ENCODE measurements around the gene KCTD5.
"Not testable (repeated sequence)": the region's sequence is repeated elsewhere in the genome, so short reads cannot be mapped to it uniquely, and the experiment has no call there.

KCTD5 gene

GRCh38 chr16:2673066-2673999 lies 9.0 kb upstream of the KCTD5 start:
- DNase-seq, result peak; percentile 89

DNA sequence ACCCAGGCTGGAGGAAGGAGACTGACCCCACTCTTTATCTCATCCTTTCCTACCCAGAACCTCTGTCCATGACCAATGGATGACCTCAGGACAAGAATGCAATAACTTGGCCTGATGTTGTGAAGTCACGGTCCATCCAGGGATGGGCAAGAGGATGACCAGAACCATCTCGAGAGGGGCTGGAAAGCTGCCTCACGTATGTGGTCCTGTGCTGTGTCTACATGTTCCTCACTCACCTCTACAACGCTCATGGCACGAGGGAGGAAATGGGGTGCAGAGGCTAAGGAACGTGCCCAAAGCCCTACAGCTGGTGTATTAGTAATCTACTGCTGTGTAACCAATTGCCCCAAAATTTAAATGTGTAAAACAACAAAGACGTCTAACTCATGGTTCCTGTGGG lies 7.3 kb upstream of the KCTD5 start:
- DNase-seq, result no peak

- DNase-seq, result no peak
These were observed 6.6 kb upstream of the KCTD5 start for GRCh38 chr16:2675714-2676113.

DNA sequence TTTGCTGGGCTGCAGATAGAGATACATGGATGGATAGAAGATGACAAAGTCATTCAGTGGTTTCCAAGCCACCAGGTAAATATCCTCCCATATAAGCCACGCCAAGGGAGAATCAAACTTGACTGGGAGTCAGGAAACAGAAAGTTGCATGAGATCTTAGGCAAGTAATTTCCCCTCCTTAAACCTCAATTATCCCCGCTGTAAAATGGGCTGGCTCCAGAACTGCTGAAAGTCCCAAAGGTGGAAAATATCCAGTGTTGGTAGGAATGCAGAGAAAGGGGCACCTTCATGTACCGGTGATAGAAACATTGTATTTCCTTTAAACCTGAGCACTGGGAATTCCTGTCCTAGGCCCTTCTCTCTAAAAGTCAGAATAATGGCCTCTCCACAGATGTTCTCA lies 5.4 kb upstream of the KCTD5 start:
- not testable (repeated sequence) for DNase-seq

GRCh38 chr16:2678206-2678965 lies 3.9 kb upstream of the KCTD5 start:
- DNase-seq, result not testable (repeated sequence)

DNA sequence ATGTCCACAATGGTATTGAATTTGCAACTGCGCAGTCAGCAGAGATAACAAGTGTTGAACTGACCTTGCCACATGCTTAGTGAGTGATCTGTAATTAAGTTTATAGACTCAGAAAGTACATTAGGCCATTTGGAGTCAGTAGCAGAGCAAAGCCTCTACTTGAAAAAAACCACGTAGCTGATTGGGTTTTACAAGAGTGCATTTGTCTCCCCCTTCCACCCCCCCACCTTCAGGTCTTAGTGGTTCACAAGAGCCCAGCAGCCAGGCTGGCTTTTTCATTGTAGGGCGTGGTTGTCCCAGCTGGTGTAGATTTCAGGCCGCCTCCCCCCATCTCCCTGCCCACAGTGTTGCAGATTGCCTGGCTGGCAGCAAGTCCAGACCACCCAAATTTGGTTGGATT lies 2.4 kb upstream of the KCTD5 start:
- DNase-seq, result not testable (repeated sequence)

DNA sequence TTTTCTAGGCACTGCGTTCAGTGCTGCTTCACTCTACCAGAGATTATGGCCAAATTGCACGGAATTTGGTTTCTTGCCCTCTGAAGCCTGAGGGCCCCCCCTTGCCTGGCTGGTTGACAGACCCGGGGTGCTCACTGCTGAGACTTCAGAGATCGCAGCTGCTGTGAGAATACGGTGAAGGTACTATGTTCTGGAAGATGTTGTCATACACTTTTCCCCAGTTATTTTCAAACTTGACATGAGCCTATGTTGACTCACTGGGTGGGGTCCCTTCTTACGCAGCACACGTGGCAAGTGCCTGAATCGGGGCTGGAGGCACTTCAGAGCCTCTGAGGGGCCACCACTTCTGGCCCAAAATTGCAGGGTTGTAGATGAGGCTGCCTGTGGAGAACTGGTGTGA lies 2.0 kb upstream of the KCTD5 start:
- DNase-seq, result not testable (repeated sequence)

- DNase-seq, result not testable (repeated sequence)
These were observed 718 bp downstream of the KCTD5 start for GRCh38 chr16:2683041-2683440.

- not testable (repeated sequence) for DNase-seq
These were observed 3.8 kb downstream of the KCTD5 start for GRCh38 chr16:2686075-2686474.

GRCh38 chr16:2686912-2687507 lies 4.7 kb downstream of the KCTD5 start:
- DNase-seq, result peak; percentile 34

DNA sequence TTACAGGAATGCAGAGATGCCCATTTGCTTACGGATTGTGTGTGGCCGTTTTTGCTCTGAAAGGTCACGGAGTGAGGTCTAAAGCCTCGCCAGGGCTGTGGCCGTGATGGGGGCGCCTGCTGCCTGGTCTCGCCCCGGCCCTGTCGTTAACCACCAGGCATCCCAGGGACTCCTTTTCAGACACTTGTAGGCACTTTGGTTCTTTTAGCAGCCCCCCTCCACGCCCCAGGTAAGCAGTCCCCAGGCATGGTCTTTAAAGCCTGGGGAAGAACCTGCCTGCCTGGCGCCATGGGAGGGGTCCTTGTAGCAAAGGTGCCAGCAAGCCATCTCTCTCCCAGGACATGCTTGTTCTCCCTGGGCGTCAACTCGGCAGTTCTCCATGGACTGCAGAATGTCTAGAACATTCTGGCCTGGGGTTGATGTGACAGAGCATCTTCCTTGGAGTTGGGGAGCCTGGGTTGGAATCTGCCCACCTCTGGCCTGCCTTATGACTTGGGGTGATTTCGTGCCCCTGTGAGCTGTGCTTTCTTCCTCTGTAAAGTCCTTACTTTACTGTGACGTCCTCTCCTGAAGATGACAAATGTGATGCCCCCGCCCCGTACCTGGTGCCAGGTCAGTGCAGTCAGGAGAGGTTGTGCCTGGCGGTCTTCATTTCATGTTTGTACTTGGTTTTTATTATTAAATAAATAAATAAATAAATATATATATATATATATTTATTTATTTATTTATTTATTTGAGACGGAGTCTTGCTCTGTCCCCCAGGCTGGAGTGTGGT lies 5.4 kb downstream of the KCTD5 start:
- DNase-seq, result no peak

GRCh38 chr16:2689422-2689821 lies 7.1 kb downstream of the KCTD5 start:
- not testable (repeated sequence) for DNase-seq

GRCh38 chr16:2689968-2690801 lies 7.9 kb downstream of the KCTD5 start:
- DNase-seq, result no peak

DNA sequence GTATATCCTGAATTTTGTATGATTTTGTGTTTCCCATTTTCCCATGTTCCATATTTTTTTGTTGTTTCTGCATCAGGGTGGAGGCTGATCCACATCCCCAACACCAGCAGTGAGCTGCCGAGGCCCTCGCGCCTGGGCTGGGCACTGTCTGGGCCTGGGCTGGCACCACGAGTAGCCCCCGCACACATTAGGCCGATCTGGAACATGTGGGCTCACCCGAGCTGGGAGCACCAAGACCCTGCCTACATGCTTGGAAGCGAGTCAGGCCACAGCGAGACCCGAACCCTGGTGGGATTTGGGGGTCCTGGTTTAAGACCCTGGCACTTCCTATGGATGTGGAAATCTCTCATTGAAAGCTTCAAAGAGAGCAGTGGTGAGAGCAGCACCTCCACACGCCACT lies 8.5 kb downstream of the KCTD5 start:
- no peak for DNase-seq

- DNase-seq, result no peak
These were observed 9.3 kb downstream of the KCTD5 start for GRCh38 chr16:2691491-2692248.

DNA sequence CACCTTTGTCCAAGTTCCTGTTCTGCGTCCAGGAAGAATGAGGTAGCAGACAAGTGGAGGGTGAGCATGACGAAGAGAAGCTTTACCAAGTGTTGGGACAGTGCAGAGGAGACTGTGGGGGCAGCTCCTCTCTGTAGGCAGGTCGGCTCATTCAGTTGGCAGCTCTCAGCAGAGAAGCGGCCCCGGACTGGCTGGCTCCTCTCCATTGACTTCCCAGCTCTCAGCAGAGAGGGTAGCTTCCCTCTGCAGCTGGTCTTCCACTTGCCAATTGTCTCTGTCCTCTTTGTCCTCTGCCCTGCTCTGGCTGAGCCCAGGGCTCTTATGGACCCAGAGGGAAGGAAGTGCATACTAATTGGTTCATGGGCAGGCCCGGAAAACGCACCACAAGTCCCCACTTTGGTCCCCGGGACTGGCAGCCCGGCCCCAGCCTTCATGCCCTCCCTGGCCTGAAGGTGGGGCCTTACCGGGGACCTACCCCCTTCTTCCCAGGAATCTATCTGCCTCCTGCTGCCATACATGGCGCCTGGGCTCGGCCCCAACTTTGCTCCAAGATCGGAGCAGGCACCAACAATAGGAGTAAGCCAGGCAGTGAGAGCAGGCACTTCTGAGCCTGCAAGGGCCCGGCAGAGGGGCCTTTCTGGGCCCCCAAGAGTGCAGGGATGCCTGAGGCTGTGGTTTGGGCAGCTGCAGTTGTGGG lies 10.1 kb downstream of the KCTD5 start:
- no peak for DNase-seq

DNA sequence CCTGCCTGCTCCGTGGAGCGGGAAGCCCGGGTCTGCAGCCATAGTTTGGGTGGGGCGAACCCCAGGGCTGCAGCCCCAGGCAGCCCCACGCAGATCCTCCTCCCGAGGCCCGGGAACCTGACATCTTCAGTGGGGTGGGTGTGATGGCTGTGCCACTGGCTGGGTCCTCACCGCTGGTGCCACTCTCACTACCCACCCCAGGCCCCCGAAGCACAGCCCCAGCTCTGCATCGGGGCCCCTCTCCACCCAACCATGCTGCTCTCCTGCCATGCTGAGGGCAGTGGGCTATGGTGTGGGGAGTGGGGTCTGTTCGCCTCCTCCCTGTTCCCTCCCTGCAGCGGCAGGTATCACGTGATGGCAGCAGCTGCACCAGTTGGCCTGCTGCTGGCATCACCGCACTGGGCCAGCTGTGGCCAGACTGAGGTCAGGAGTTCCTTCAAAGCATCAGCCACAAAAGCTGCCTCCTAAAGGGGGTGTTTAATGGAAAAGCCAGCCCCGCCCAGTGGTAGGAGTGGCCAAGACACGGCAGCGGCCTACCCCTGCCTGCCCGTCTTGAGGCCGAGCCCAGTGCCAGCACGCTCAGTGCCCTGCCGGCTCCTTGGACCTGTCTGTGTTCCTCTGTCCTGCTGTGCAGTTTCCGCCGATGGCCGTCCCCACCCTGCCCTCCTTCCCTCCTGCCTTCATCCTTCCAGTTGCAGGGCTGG lies 10.8 kb downstream of the KCTD5 start:
- DNase-seq, result no peak

DNA sequence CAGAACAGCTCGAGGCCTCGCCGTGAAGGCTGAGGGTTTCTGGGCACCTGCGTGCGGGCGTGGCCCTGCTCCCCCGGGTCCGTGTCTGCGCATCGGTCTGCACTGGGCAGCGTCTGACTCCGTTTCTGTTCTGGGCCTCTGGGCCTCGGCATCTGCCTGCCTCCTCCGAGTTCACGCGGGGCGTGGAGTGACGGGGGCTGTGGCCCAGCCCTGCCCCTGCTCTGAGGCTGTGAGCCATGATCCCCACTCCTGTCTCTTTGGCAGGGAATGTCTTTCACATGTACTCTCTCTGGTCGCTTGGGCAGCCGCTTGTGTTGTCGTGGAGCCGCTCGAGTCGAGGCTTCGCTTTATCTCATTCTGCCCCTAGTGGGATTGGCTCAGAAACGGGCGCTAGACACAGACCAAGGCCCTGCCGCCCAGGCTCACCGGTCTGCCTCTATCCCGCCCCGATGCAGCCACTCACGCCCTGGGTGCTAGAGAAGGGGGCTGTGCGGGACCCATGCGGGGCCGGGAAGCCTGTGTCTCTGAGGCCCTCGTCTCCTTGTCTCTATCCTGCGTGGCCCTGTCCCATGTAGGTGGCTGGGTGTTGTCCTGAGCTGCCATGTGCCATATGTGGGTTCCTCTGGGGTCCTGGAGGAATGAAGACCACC lies 14.4 kb downstream of the KCTD5 start:
- not testable (repeated sequence) for DNase-seq

GRCh38 chr16:2697401-2697948 lies 15.2 kb downstream of the KCTD5 start:
- DNase-seq, result no peak
